ENCODE data around the gene PDS5B. TPM values are rescaled to one million over a fixed set of nuclear protein-coding genes. Genes with fewer than 3 reads are reported as not detected.
A peak's percentile ranks its signal among the peaks of the same experiment; 100 is the strongest.
"Not testable (repeated sequence)": the region's sequence is repeated elsewhere in the genome, so short reads cannot be mapped to it uniquely, and the experiment has no call there.

The PDS5B gene
- polyA plus RNA-seq, 3 donors from 2014 or later = 29.3 to 49.2 (median 48.1) TPM

DNA sequence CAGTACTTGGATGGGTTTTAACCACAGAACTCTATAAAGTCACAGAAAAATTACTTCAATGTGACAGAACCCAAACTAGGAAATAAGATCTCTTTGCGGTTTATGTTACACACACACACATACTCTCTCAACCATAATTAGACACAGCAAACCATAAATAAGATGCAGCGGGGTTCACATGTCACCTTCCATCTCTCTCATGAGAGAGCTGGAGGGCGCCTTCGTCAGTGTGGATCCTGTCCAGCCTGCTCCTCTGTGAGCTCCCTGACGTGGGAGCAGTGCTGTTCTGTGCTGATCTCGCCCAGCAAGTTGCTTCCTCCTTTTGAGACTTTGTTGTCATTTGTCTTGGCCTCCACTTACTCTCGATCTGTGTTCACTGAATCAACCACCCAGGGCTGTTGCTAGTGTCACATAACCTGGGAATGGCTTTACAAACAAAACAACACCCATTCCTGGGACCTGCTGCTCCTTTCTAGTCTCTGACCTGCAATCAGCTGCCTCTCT lies 225.1 kb downstream of the PDS5B start:
- Mint-ChIP-seq H3K4me3 (peak overlapping the region in 3 of 5 donors; percentile 33 to 46 (median 35)), H3K4me1 (peaks cover 5 to 9% of the 10 kb centered on the region in 2 donors), H3K36me3 (no peaks in the 10 kb centered on the region), H3K9me3 (peaks cover 0 to 7% (median 2%) of the 10 kb centered on the region in 6 donors), H3K27me3 (ENCODE audit: low read depth in 3 of 3) (peaks cover 1 to 10% (median 4%) of the 10 kb centered on the region in 3 donors), H3K27ac (peak overlapping the region in 1 of 6 donors; percentile 17)
- DNase-seq = no peak

GRCh38 chr13:32821149-32821688 lies 235.0 kb downstream of the PDS5B start:
- peaks cover 0 to 5% (median 2%) of the 10 kb centered on the region in 3 donors for H3K27me3 Mint-ChIP-seq (ENCODE audit: low read depth in 3 of 3)
- H3K4me1 Mint-ChIP-seq = no peaks in the 10 kb centered on the region
- no peaks in the 10 kb centered on the region for H3K36me3 Mint-ChIP-seq
- no peaks in the 10 kb centered on the region for H3K9me3 Mint-ChIP-seq
- no peak for DNase-seq
- H3K27ac Mint-ChIP-seq = no peak overlapping the region
- no peak overlapping the region for H3K4me3 Mint-ChIP-seq

DNA sequence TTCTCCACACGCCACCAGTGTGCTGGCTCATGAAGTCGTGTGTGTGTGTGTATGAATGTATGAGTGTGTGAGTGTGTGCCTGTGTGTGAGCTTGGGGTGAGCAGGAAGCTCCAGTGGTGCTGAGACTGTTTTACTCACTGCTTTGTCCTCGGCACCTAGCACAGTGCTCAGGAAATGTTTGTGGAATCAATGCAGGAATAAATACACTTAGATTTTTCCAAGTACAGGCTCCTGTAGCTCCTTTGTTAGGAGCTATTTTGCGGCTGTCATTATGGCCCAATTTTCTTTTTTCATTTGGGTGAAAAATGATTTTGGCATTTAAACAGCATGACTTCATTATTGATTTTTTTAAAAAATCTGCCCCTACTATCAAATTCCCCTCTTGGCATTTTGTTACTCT lies 236.5 kb downstream of the PDS5B start:
- peaks cover 0 to 5% (median 2%) of the 10 kb centered on the region in 3 donors for H3K27me3 Mint-ChIP-seq (ENCODE audit: low read depth in 3 of 3)
- no peaks in the 10 kb centered on the region for H3K36me3 Mint-ChIP-seq
- no peak overlapping the region for H3K27ac Mint-ChIP-seq
- no peak overlapping the region for H3K4me3 Mint-ChIP-seq
- no peaks in the 10 kb centered on the region for H3K4me1 Mint-ChIP-seq
- no peaks in the 10 kb centered on the region for H3K9me3 Mint-ChIP-seq
- DNase-seq = no peak

DNA sequence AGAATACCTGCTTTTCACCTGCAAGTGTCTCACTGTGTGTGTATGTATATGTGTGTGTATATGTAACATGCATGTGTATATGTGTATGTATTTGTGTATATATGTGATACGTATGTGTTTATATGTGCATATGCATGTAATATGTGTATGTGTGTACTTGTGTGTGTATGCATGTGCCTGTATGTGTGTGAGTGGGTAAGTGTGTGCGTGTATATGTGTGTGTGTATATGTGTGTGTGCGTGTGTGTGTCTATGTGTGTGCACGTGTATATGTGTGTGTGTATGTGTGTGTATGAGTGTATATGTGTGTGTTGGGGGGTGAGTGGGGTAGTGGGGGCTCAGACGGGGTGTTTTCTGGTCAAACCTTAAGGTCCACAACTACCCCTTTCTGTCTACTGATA lies 237.3 kb downstream of the PDS5B start:
- no peaks in the 10 kb centered on the region for H3K4me1 Mint-ChIP-seq
- H3K9me3 Mint-ChIP-seq = no peaks in the 10 kb centered on the region
- H3K27me3 Mint-ChIP-seq (ENCODE audit: low read depth in 3 of 3) = peaks cover 0 to 5% (median 0%) of the 10 kb centered on the region in 3 donors
- no peak for DNase-seq
- H3K27ac Mint-ChIP-seq = no peak overlapping the region
- no peaks in the 10 kb centered on the region for H3K36me3 Mint-ChIP-seq
- H3K4me3 Mint-ChIP-seq = no peak overlapping the region

- no peaks in the 10 kb centered on the region for H3K9me3 Mint-ChIP-seq
- no peak overlapping the region for H3K4me3 Mint-ChIP-seq
- no peak overlapping the region for H3K27ac Mint-ChIP-seq
- H3K4me1 Mint-ChIP-seq = no peaks in the 10 kb centered on the region
- no peak for DNase-seq
- no peaks in the 10 kb centered on the region for H3K36me3 Mint-ChIP-seq
- peaks cover 0 to 5% (median 0%) of the 10 kb centered on the region in 3 donors for H3K27me3 Mint-ChIP-seq (ENCODE audit: low read depth in 3 of 3)
Observed at GRCh38 chr13:32824061-32824460, 237.8 kb downstream of the PDS5B start.

DNA sequence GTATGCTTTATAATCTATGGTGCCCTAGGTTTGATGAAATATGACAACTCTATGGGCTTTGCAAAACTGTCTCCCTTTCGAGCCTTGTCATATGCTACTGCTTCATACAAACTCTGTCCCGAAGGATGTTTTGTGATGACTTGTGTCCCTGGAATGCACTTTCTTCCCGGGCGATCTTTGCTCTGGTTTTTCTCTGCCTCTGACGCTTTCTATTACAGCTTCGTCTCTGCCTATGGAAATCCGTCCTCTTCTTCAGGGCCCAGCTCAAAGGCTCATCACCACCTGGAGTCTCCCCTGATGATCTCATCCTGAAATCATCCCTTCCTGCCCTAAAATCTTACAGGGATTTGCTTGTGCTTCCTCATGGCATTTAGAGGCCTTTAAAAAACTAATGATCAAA lies 238.4 kb downstream of the PDS5B start:
- Mint-ChIP-seq H3K27ac (no peak overlapping the region), H3K4me3 (no peak overlapping the region), H3K9me3 (no peaks in the 10 kb centered on the region), H3K27me3 (ENCODE audit: low read depth in 3 of 3) (peaks cover 0 to 5% (median 0%) of the 10 kb centered on the region in 3 donors), H3K4me1 (no peaks in the 10 kb centered on the region), H3K36me3 (no peaks in the 10 kb centered on the region)
- DNase-seq = no peak

DNA sequence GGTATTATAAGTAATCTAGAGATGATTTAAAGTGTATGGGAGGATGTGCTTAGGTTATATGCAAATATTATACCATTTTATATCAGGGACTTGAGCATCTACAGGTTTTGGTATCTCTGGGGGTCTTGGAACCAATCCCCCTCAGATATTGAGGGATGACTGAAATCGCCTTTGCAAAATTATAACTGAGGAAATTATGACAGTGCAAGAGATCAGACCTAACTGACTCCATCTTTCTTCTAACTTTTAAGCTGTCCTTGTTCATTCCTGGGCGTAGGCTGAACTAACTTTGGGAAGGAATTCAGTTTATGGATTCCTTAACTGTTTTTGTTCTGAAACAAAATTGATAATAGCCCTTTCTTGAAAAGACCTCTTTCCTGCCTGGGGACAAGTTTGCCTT lies 239.2 kb downstream of the PDS5B start:
- Mint-ChIP-seq H3K27ac (no peak overlapping the region), H3K4me3 (no peak overlapping the region), H3K4me1 (no peaks in the 10 kb centered on the region), H3K27me3 (ENCODE audit: low read depth in 3 of 3) (peaks cover 0 to 5% (median 2%) of the 10 kb centered on the region in 3 donors), H3K36me3 (no peaks in the 10 kb centered on the region), H3K9me3 (no peaks in the 10 kb centered on the region)
- no peak for DNase-seq

DNA sequence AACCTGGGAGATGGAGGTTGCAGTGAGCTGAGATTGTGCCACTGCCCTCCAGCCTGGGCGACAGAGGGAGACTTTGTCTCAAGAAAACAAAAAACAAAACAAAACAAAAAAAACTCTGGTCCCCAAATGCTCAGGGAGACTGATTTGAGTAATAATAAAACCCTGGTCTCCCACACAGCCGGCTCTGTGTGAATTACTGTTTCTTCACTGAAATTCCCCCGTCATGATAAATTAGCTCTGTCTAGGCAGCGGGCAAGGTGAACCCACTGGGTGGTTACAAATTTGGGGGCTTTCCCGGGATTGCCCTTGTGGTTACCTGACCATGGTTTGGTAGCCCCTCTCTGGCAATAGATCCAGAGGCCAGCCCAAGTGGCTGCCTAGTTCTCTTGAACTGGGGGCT lies 240.1 kb downstream of the PDS5B start:
- not testable (repeated sequence) for H3K27me3 Mint-ChIP-seq (ENCODE audit: low read depth in 3 of 3); DNase-seq; H3K4me3 Mint-ChIP-seq; H3K36me3 Mint-ChIP-seq; H3K4me1 Mint-ChIP-seq; H3K9me3 Mint-ChIP-seq; H3K27ac Mint-ChIP-seq

Other genes with a start within 250 kb of the PDS5B start
- 10 to 100 TPM; 48.9 to 74.6 (median 67.6) TPM for gene N4BP2L1, start 158.3 kb upstream of the PDS5B start, polyA plus RNA-seq
- gene N4BP2L2, start 47.7 kb upstream of the PDS5B start, polyA plus RNA-seq = 100 to 1,000 TPM in 2 of 3 donors, 10 to 100 TPM in 1; 82.9 to 112 (median 105) TPM